CD4-positive, alpha-beta T cell (primary cell): ENCODE measurements around the gene DIO2. TPM values are rescaled to one million over a fixed set of nuclear protein-coding genes. Genes with fewer than 3 reads are reported as not detected.

Experiments
- ATAC-seq: fragments of 200-7000 bp; cut with Tn5 transposase; one replicate; pipeline ENCODE4 v1.10.0; 2022; ENCODE audit warnings: mild to moderate bottlenecking; ENCODE audit not compliant: poor library complexity
- CTCF ChIA-PET: fragments of 350-600 bp; sonication (Branson Sonifier 250); formaldehyde crosslinking; loops from one replicate; lab custom pipeline; 2021; ENCODE audit warnings: antibody characterized with exemption, inconsistent platforms; lab: Charles Lee
- POLR2A ChIA-PET: fragments of 350-600 bp; sonication (Branson Sonifier 250); formaldehyde crosslinking; loops from one replicate; lab custom pipeline; 2021; ENCODE audit warnings: antibody characterized with exemption, inconsistent platforms; lab: Charles Lee
- DNase-seq, 14 experiments: peaks; one replicate each; pipeline ENCODE4 v3.0.0-alpha.2; 2013 to 2020; ENCODE audit warnings: mixed read lengths in 2 of 14
- H3K27ac ChIP-seq, 2 donors: one replicate each; pipeline versions ENCODE4 v1.5.1 to v1.7.0; 2013; ENCODE audit warnings: low read length in 2 of 2, low read depth in 1 of 2, mild to moderate bottlenecking in 1 of 2
- H3K27me3 ChIP-seq, 2 experiments: 1 replicate in 1 of 2; 2 replicates in 1 of 2; pipeline versions ENCODE4 v1.6.1 to v1.7.0; 2013; ENCODE audit warnings: low read length in 2 of 2, control low read depth in 1 of 2, mild to moderate bottlenecking in 1 of 2, moderate library complexity in 1 of 2; ENCODE audit not compliant: insufficient read depth in 2 of 2, control insufficient read depth in 1 of 2
- H3K36me3 ChIP-seq: one replicate; pipeline ENCODE4 v1.6.1; 2013; ENCODE audit warnings: low read length, control low read depth; ENCODE audit not compliant: insufficient read depth
- H3K4me1 ChIP-seq: one replicate; pipeline ENCODE4 v1.6.1; 2013; ENCODE audit warnings: low read length, control low read depth; ENCODE audit not compliant: insufficient read depth
- H3K4me3 ChIP-seq: one replicate; pipeline ENCODE4 v1.5.1; 2013; ENCODE audit warnings: mild to moderate bottlenecking, low read length, moderate library complexity
- H3K9me3 ChIP-seq, 2 experiments: 1 replicate in 1 of 2; 2 replicates in 1 of 2; pipeline versions ENCODE4 v1.6.1 to v1.7.0; 2013; ENCODE audit warnings: low read length in 2 of 2, mild to moderate bottlenecking in 2 of 2, control low read depth in 1 of 2, moderate library complexity in 1 of 2; ENCODE audit not compliant: control insufficient read depth in 1 of 2, insufficient read depth in 1 of 2
- H3K27ac Mint-ChIP-seq: one replicate; pipeline ENCODE4 v1.8.0; 2020; ENCODE audit warnings: mixed read lengths
- H3K27me3 Mint-ChIP-seq: one replicate; pipeline ENCODE4 v1.8.0; 2021; ENCODE audit warnings: mixed read lengths
- H3K36me3 Mint-ChIP-seq: one replicate; pipeline ENCODE4 v1.8.0; 2021; ENCODE audit warnings: low read depth, mixed read lengths
- H3K4me1 Mint-ChIP-seq: one replicate; pipeline ENCODE4 v1.8.0; 2021; ENCODE audit warnings: low read depth, mixed read lengths
- H3K4me3 Mint-ChIP-seq: one replicate; pipeline ENCODE4 v1.8.0; 2020; ENCODE audit warnings: mild to moderate bottlenecking, mixed read lengths
- H3K9me3 Mint-ChIP-seq: one replicate; pipeline ENCODE4 v1.8.0; 2020; ENCODE audit warnings: mixed read lengths
- CTCF ChIP-seq: fragments of 200-600 bp; IDR thresholded peaks from one replicate; pipeline ENCODE4 v1.8.0; 2022; ENCODE audit warnings: antibody characterized with exemption, mild to moderate bottlenecking
- intact Hi-C, 2 experiments: fragments of 100-400 bp; cut with DNase I in 1 of 2; cut with micrococcal nuclease in 1 of 2; formaldehyde crosslinking; loops; one replicate each; pipeline versions ENCODE4 v1.15.1 to v1.9.0; 2023 to 2025; cut with DNase I, micrococcal nuclease
- total RNA-seq, 174 experiments: library from RNA in 2 of 174; stranded (reverse) in 2 of 174; gene quantifications; one replicate each; pipeline ENCODE4 v1.2.3 and lab custom pipeline; 2021 to 2026

The DIO2 gene
- total RNA-seq, 2 experiments from 2014 or later, result not detected

- no peak for TF ChIP-seq CTCF
- DNase-seq (no peak), ATAC-seq (no peak)
- intact Hi-C loops, result no loop called here
- Mint-ChIP-seq H3K27ac (no peak overlapping the region), H3K36me3 (no peaks in the 10 kb centered on the region), H3K4me1 (no peaks in the 10 kb centered on the region), H3K4me3 (no peak overlapping the region), H3K27me3 (peaks cover 8% of the 10 kb centered on the region), H3K9me3 (peaks cover 3% of the 10 kb centered on the region)
- Histone ChIP-seq H3K9me3 (peaks cover 0 to 8% of the 10 kb centered on the region in 2 experiments), H3K27me3 (no peaks in the 10 kb centered on the region), H3K4me1 (no peaks in the 10 kb centered on the region), H3K4me3 (no peak overlapping the region), H3K27ac (no peak overlapping the region), H3K36me3 (no peaks in the 10 kb centered on the region)
- ChIA-PET POLR2A (no interaction called here), CTCF (no interaction called here)
Observed at GRCh38 chr14:80215081-80215480, 3.8 kb upstream of the DIO2 start.

- no peak for TF ChIP-seq CTCF
- Mint-ChIP-seq H3K27ac (no peak overlapping the region), H3K9me3 (peaks cover 3% of the 10 kb centered on the region), H3K36me3 (no peaks in the 10 kb centered on the region), H3K4me1 (no peaks in the 10 kb centered on the region), H3K4me3 (no peak overlapping the region), H3K27me3 (peaks cover 8% of the 10 kb centered on the region)
- DNase-seq (peak in 2 of 14 experiments; percentile 1 to 2), ATAC-seq (no peak)
- H3K36me3 ChIP-seq, result no peaks in the 10 kb centered on the region
- no peak overlapping the region for H3K27ac ChIP-seq
- H3K27me3 ChIP-seq, result no peaks in the 10 kb centered on the region
- H3K4me3 ChIP-seq, result no peak overlapping the region
- ChIA-PET CTCF (no interaction called here), POLR2A (no interaction called here)
- H3K9me3 ChIP-seq, result peaks cover 0 to 6% of the 10 kb centered on the region in 2 experiments
- H3K4me1 ChIP-seq, result no peaks in the 10 kb centered on the region
- intact Hi-C loops, result no loop called here
Observed at GRCh38 chr14:80213602-80214001, 2.3 kb upstream of the DIO2 start.

GRCh38 chr14:80212023-80212397, 706 bp upstream of the DIO2 start:
- Histone ChIP-seq H3K36me3 (no peaks in the 10 kb centered on the region), H3K4me3 (no peak overlapping the region), H3K27ac (no peak overlapping the region), H3K4me1 (no peaks in the 10 kb centered on the region), H3K27me3 (no peaks in the 10 kb centered on the region), H3K9me3 (peaks cover 0 to 4% of the 10 kb centered on the region in 2 experiments)
- Mint-ChIP-seq H3K9me3 (peaks cover 3% of the 10 kb centered on the region), H3K27ac (no peak overlapping the region), H3K4me1 (no peaks in the 10 kb centered on the region), H3K4me3 (no peak overlapping the region), H3K27me3 (peaks cover 8% of the 10 kb centered on the region), H3K36me3 (no peaks in the 10 kb centered on the region)
- ATAC-seq (no peak), DNase-seq (no peak)
- intact Hi-C loops, result no loop called here
- CTCF ChIA-PET, result no interaction called here
- POLR2A ChIA-PET, result no interaction called here
- no peak for TF ChIP-seq CTCF
